Kasumi-1 (cell line): ENCODE data around the gene NFATC1.

Experiments
- DNase-seq, 2 experiments: peaks; one replicate each; lab custom pipeline; 2025; lab: John Stamatoyannopoulos, UW

The NFATC1 gene

DNA sequence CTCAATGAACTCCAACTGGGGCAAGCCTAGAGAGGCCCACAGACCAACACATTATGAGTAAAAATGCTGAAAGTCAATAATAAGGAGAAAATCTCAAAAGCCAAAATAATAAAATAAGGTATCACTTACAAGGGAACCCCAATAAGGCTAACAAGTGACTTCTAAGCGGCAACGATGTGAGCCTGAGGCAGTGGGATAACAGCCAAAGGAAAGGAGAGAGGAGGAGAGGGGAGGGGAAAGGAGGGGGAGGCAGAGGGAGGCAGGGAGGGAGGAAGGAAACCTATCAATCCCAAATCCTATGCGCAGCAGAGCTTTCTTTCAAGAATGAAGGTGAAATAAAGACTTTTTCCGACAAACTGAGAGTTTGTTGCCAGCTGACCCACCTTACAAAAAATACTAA lies 6.0 kb upstream of the NFATC1 start:
- no peak for DNase-seq

DNA sequence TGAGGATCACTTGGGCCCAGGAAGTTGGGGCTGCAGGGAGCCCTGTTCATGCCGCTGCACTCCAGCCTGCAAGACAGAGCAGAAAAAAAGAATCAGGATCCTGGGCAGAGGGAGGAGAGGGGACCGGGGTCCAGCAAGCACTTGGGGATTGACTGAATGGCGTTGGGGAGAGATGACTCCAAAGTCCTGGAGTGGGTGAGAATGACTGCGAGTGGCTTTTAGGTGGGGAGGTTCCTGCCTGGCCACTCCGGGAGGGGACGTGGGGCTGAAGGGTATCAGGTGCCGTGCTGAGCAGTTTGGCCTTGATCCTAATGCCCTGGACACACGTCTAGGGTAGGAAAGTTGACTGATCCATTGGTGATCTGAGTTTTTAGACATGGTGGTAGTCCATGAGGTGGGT lies 3.5 kb upstream of the NFATC1 start:
- DNase-seq, result no peak

DNA sequence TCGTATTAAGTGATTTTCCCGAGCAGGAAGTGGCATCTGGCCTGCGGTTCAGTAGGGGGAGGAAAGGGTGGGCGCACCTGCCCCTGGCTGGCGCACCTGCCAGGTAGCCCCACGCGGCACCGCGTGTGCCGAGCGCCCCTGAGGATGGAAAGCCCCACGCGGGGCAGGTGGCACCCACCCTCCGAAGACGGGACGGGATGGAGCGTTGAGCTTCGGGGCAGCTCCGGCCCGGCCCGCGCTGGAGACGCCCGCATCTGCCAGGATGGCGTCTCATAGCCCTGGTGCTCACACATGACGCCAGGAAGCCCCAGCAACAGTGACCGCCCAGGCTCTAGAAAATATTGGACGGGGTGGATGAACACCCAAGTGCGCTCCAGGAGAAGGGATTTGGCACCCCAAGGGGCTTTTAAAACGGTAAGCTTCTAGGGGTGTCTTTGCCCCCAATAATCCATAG lies 2.5 kb upstream of the NFATC1 start:
- no peak for DNase-seq

DNA sequence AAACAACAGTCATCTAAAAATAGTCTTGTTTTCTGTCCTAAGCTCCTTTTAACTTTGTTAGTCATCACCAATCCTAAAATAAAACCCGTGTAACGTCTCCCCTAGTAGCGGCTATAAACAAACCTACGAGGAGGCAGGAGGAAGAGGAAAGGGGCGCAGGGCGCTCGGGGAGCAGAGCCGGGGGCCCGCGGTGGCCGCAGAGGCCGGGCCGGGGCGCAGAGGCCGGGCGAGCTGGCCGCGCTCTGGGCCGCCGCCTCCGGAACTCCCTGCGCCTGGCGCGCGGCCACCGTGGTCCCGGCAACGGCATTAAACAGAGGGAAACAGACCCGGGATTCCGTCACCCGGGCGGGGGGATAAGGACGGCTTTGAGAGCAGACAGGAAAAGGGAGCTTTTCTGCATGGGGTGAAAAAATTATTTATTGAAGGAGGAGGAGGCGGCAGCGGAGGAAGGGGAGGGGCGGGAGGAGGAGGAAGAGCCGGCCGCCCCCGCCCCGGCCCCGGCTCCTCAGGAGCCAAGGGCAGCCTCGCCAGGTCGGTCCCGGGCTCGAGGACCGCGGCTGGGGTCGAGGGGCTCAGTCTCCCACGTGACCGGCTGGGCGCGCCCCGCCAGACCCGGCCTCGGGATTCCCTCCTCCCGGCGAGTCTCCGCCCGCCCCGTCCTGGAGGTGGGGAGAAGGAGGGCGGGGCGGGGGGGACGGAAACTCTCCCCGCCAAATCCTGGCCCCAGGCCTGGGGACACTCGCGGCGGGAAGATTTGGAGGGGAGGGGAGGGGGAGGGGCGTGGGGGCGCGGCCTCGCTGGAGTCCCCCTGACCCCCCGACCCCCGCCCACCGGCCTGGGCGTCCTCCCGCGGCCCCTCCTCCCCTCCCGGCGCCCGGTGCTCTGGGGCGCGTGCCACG lies 1.8 kb upstream of the NFATC1 start:
- peak; percentile 45 to 54 for DNase-seq

- no peak for DNase-seq
Observed at GRCh38 chr18:79394534-79395307, 1.0 kb upstream of the NFATC1 start.

- no peak for DNase-seq
Observed at GRCh38 chr18:79395308-79395640, 456 bp upstream of the NFATC1 start.

DNA sequence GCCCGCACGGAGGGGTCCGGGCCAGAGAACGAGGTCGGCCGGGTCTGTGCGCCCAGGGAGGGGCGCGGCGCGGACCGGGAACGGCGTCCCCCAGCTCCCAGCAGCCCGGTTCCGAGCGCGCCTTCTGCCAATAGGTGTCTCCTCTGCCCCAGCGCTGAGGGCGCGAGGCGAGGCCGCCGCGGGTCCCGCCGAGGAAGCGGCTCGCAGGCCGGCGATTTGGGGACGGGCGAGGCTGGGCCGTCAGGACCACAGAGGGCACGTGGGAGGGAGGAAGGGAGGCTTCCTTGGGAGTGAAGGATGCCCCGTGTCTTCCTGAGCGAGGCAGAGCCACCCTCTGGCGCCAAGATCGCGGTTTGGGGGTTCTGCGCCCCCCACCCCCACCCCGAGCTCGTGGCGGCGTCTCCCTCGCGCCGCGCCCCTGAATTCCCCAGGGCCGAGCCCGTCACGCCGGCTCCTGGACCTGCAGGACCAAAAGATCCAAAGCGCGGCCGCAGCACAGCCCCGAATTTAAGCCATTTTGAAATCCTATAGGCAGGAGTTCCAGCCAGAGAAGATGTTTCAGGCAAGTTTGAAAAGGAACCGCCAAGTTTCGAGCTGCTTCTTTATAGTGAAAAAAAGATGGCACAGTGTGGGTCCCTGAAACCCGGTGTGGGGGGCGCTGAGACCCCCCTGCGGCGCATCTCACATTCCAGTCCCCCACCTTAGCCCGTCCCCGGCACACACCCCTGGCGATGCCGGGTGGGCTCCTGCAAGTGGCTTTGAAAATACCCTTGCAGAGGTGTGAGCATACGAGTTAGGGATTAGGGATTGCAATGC lies 909 bp downstream of the NFATC1 start:
- DNase-seq, result no peak

- DNase-seq, result no peak
Observed at GRCh38 chr18:79397247-79397829, 1.6 kb downstream of the NFATC1 start.

DNA sequence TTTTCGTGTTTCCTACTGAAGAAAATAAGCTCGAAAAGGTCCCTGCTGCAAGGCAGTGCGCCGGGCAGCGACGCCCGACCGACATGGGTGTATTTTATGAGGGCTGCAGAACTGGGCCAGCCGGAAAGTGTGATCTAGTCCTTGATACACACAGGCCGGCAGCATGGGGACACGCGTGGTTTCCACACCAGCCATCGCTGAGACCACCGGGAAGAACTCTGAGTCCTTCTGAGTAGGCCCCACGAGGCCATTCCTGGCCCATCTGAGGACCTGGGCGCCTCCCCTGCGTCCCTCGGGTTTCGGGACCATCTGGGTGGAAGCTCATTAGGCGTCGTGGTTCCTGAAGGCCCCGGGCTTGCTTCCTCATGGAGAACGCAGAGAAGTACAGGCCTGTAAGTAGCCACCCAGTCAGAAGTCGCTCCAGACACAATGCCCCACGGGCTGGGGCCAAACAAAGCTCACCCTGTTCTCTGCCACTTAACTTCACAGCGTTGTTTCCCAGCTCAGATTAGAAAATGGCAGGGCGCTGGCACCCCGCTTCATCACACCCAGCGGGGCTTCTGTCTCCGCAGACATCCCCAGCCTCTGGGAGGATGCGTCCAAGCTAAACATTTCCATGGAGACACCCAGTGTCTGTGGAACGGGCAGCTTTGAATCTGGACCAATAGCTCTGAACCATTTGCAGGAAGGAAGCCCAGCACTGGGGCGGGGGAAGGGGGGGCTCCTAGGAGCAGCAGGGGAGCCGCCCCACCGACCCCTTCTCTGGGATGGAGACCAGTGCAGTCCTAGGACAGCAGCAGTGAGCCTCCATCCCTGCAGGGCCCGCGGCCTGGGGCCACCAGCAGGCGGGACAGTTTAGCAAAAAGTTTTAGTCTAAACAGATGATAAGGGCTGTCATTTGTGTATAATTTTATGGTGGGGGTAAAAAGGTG lies 2.4 kb downstream of the NFATC1 start:
- no peak for DNase-seq

- DNase-seq, result no peak
Observed at GRCh38 chr18:79399275-79400081, 3.7 kb downstream of the NFATC1 start.

- DNase-seq, result peak in 1 of 2 experiments; percentile 14
Observed at GRCh38 chr18:79400091-79400590, 4.4 kb downstream of the NFATC1 start.

GRCh38 chr18:79400591-79401381 lies 5.1 kb downstream of the NFATC1 start:
- no peak for DNase-seq

GRCh38 chr18:79401494-79402208 lies 5.9 kb downstream of the NFATC1 start:
- DNase-seq, result no peak

DNA sequence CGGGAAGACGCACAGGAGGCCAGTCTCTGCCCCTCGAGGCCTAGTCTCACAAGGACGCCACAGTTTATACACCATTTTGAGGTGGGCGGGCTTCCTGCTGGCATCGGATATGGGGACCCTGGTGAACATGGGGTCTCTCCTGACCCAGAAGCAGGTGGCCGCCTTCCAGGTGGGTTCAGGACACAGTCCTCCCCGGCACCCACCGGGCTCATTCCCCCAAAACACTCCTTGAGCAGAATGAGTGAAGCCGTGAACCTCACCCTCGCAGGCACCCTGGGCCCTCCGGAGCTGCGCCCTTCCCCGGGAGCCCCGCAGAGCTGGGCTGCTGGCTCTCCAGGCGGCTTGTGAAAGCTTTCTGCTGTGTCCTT lies 6.5 kb downstream of the NFATC1 start:
- no peak for DNase-seq

GRCh38 chr18:79402977-79403722 lies 7.4 kb downstream of the NFATC1 start:
- peak; percentile 23 to 42 for DNase-seq

DNA sequence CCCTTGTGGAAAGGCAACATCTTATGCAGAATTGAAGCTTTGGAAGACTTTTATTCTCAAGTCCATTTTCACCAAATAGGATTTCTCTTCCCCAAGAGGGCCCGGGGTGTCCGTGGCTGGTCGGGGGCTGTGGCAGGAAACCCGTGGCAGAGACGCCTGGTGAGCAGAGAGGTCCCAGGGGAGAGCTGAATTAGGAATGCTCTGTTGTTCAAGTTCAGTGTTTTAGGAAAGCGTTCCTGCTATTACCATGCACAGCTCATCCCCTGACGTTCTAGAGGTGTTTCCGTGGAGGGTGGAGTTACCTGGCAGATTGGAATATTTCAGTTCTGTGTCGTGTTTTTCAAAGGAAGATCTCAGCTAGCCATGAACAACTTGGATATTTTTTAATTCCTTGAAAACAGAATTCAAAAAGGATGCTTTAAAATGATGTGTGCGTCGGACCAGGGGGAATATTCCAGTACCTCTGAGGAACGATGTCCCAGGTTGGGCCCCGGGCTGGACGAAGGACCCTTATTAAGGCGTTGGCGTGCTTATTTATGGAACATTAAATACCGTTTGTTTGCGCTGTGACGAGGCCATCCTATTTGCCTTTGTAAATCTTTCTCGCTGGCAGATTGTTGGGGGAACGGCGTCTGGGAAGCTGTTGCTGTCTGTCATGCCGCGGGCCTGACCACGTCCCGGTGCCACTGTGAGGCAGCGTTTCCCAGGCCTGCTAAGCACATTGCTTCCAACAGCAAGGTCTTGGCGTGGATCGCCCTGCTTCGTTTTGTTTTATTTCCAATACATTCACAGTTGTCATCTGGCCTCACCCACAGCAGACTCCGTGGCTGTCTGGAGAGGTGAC lies 8.2 kb downstream of the NFATC1 start:
- DNase-seq, result no peak

GRCh38 chr18:79404567-79404910 lies 8.8 kb downstream of the NFATC1 start:
- DNase-seq, result no peak
